CD1c-positive myeloid dendritic cell (primary cell): ENCODE data around the gene ARMC8.

Source experiments
- DNase-seq: peaks from one replicate; pipeline ENCODE4 v3.0.0-alpha.2; 2016; ENCODE audit errors: extremely low spot score

The ARMC8 gene

GRCh38 chr3:138307899-138308298 is 120.8 kb downstream of the ARMC8 start:
- no peak for DNase-seq

- DNase-seq: no peak
These were observed 121.7 kb downstream of the ARMC8 start for GRCh38 chr3:138308783-138309182.

GRCh38 chr3:138310494-138310893 is 123.4 kb downstream of the ARMC8 start:
- no peak for DNase-seq

- DNase-seq: no peak
These were observed 127.7 kb downstream of the ARMC8 start for GRCh38 chr3:138314751-138315150.

GRCh38 chr3:138317687-138318086 is 130.6 kb downstream of the ARMC8 start:
- DNase-seq: no peak

- DNase-seq: no peak
These were observed 136.9 kb downstream of the ARMC8 start for GRCh38 chr3:138323971-138324370.

- DNase-seq: no peak
These were observed 138.9 kb downstream of the ARMC8 start for GRCh38 chr3:138325990-138326389.

- no peak for DNase-seq
These were observed 139.9 kb downstream of the ARMC8 start for GRCh38 chr3:138326866-138327595.

- no peak for DNase-seq
These were observed 140.7 kb downstream of the ARMC8 start for GRCh38 chr3:138327831-138328230.

- DNase-seq: peak; percentile 20
These were observed 141.2 kb downstream of the ARMC8 start for GRCh38 chr3:138328341-138328740.

- peak; percentile 77 for DNase-seq
These were observed 142.3 kb downstream of the ARMC8 start, which contains the start of gene NME9 for GRCh38 chr3:138329127-138329983. Gene NME9 (minus strand): TSS chr3:138329851. CDS start chr3:138329335, 516 bp downstream.

- DNase-seq: no peak
These were observed 142.8 kb downstream of the ARMC8 start for GRCh38 chr3:138329984-138330293.

- no peak for DNase-seq
These were observed 144.2 kb downstream of the ARMC8 start for GRCh38 chr3:138331143-138331894.

- peak; percentile 63 for DNase-seq
These were observed 145.5 kb downstream of the ARMC8 start for GRCh38 chr3:138332472-138333073.

- DNase-seq: no peak
These were observed 147.5 kb downstream of the ARMC8 start for GRCh38 chr3:138334608-138335007.

- DNase-seq: no peak
These were observed 149.4 kb downstream of the ARMC8 start for GRCh38 chr3:138336454-138336999.

- DNase-seq: no peak
These were observed 151.1 kb downstream of the ARMC8 start for GRCh38 chr3:138338244-138338643.

- DNase-seq: no peak
These were observed 151.7 kb downstream of the ARMC8 start for GRCh38 chr3:138338811-138339210.

- no peak for DNase-seq
These were observed 153.4 kb downstream of the ARMC8 start for GRCh38 chr3:138340511-138340910.

- no peak for DNase-seq
These were observed 157.7 kb downstream of the ARMC8 start for GRCh38 chr3:138344754-138345153.
